Natural killer cell treated with Interleukin-12 subunit alpha and Interleukin-12 subunit beta and Interleukin-15 and Interleukin-18, amount 100 ng/mL, for 72 hours (primary cell): ENCODE measurements around the gene BMP10. TPM values are rescaled to one million over a fixed set of nuclear protein-coding genes. Genes with fewer than 3 reads are reported as not detected.
A peak's percentile ranks its signal among the peaks of the same experiment; 100 is the strongest.

ENCODE experiments used
- ATAC-seq, 2 donors: fragments of 150-1000 bp; cut with Tn5 transposase in 1 of 2; sonication (Bioruptor Pico), chemical (Tn5 transposase) in 1 of 2; 2 replicates each; pipeline ENCODE4 v1.10.0; 2021
- DNase-seq: peaks from one replicate; pipeline ENCODE4 v3.0.0; 2022; ENCODE audit warnings: low spot score
- H3K27ac Mint-ChIP-seq, 2 donors: 1 replicate in 1 of 2; 2 replicates in 1 of 2; pipeline ENCODE4 v1.8.0; 2022; ENCODE audit warnings: mixed read lengths in 2 of 2, mild to moderate bottlenecking in 1 of 2, moderate library complexity in 1 of 2
- H3K27me3 Mint-ChIP-seq, 2 donors: 1 replicate in 1 of 2; 2 replicates in 1 of 2; pipeline ENCODE4 v1.8.0; 2022; ENCODE audit warnings: mixed read lengths in 2 of 2
- H3K36me3 Mint-ChIP-seq: one replicate; pipeline ENCODE4 v1.8.0; 2022; ENCODE audit warnings: mixed read lengths
- H3K4me1 Mint-ChIP-seq, 2 donors: 1 replicate in 1 of 2; 2 replicates in 1 of 2; pipeline ENCODE4 v1.8.0; 2022; ENCODE audit warnings: low read depth in 2 of 2, mixed read lengths in 2 of 2, mild to moderate bottlenecking in 1 of 2
- H3K4me3 Mint-ChIP-seq: one replicate; pipeline ENCODE4 v1.8.0; 2022; ENCODE audit warnings: mixed read lengths
- H3K9me3 Mint-ChIP-seq: 2 replicates; pipeline ENCODE4 v1.8.0; 2022; ENCODE audit warnings: mixed read lengths
- total RNA-seq, 2 donors: library from RNA; stranded (reverse); gene quantifications; one replicate each; pipeline ENCODE4 v1.2.3, GENCODE V29; 2022

BMP10 gene
- total RNA-seq, 2 donors from 2014 or later, result not detected

DNA sequence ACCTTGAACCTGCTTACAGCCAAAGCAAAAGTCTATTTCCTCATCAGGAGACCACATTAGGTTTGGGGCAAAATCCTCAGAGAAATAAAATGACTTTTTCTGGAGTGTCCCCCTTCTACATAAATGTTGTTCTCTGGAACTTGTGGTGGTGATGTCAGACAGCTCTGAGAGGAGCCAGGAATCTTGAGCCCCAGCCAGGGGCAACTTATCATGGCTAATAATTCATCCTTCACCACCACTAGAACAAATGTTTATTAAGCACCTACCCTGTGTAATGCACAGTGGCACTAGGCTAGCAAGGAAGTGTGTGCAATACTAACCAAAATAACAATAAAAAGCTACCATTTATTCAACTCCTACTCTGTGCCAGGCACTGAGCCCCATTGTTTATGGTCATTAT, 9.0 kb upstream of the BMP10 start:
- ATAC-seq (no peak), DNase-seq (no peak)
- H3K27ac Mint-ChIP-seq, result no peak overlapping the region
- no peak overlapping the region for H3K4me3 Mint-ChIP-seq
- H3K27me3 Mint-ChIP-seq, result peaks cover 28 to 51% of the 10 kb centered on the region in 2 donors
- no peaks in the 10 kb centered on the region for H3K9me3 Mint-ChIP-seq
- no peaks in the 10 kb centered on the region for H3K36me3 Mint-ChIP-seq
- H3K4me1 Mint-ChIP-seq, result peaks cover 0 to 6% of the 10 kb centered on the region in 2 donors

DNA sequence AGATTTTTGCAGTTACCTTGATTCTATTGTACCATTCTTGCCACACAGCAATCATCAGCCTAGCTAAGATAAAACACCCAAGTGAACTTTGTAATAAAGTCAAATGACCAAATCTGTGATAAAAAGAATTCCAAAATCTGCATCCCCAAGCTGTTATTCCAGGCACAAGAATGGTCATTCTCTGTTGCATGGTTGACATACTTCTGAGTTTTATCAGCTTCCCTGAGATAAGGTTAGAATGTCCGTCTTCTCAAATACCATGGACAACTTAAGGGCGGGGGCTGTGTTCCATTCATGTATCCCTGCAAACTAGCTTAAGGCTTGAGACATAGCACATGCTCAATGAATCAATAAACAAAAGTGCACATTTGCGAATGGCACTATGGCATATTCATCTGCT, 8.1 kb upstream of the BMP10 start:
- peaks cover 28 to 51% of the 10 kb centered on the region in 2 donors for H3K27me3 Mint-ChIP-seq
- H3K4me1 Mint-ChIP-seq, result peaks cover 0 to 3% of the 10 kb centered on the region in 2 donors
- H3K4me3 Mint-ChIP-seq, result no peak overlapping the region
- H3K9me3 Mint-ChIP-seq, result no peaks in the 10 kb centered on the region
- no peak for ATAC-seq
- H3K27ac Mint-ChIP-seq, result no peak overlapping the region
- no peak for DNase-seq
- no peaks in the 10 kb centered on the region for H3K36me3 Mint-ChIP-seq

DNA sequence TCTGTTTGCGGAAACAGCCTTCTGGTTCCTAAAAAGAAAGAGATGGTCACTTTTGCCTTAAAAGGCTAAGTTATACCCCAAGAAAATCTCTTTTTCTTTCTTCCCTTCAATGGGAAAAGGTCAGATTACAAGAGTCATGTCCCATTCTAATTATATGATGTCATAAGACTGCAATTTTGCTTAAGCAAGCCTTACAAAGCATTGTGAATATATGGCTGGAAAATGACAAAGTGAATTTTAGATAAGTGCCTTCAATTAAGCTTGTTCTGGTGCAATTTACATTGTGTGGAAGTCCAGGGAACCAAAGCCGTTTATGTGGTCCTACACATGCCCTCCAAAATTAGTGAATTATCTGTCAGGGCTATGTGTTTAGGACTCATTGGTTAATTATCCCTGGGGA, 7.6 kb upstream of the BMP10 start:
- DNase-seq (no peak), ATAC-seq (no peak)
- H3K36me3 Mint-ChIP-seq, result no peaks in the 10 kb centered on the region
- H3K4me1 Mint-ChIP-seq, result peaks cover 0 to 3% of the 10 kb centered on the region in 2 donors
- no peaks in the 10 kb centered on the region for H3K9me3 Mint-ChIP-seq
- no peak overlapping the region for H3K4me3 Mint-ChIP-seq
- H3K27ac Mint-ChIP-seq, result no peak overlapping the region
- peaks cover 31 to 51% of the 10 kb centered on the region in 2 donors for H3K27me3 Mint-ChIP-seq

DNA sequence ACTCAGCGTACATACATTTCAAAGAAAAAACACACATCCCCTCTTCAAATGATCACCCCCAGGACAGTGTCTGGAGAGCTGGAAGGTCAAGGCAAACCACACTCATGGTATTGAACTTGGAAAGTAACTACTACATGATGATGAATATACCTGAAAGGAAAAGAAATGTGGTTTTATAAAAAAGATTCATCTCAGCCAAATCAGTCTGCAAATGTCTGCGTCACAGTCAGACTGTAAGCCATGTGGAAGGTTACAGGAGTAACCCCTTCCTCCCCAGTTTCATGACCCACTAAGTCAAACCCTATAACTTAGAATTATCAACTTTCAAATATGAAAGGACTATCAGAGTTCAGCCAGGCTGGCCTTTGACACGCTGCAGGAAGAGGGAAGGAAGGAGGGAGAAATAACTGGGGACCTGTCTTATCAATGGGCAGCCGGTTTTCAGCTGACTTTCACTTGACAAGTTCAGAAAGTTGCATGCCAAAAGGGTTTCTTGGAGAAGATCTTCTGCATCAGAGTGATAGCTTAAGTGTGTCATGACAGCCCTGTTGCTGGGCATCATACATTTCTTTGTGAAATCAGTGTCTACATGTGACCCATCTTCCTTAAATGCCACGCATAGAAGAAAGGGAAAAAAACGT, 7.0 kb upstream of the BMP10 start:
- no peak for DNase-seq
- H3K27me3 Mint-ChIP-seq, result peaks cover 31 to 51% of the 10 kb centered on the region in 2 donors
- peaks cover 0 to 3% of the 10 kb centered on the region in 2 donors for H3K4me1 Mint-ChIP-seq
- H3K27ac Mint-ChIP-seq, result no peak overlapping the region
- H3K9me3 Mint-ChIP-seq, result no peaks in the 10 kb centered on the region
- H3K36me3 Mint-ChIP-seq, result no peaks in the 10 kb centered on the region
- H3K4me3 Mint-ChIP-seq, result no peak overlapping the region
- no peak for ATAC-seq

DNA sequence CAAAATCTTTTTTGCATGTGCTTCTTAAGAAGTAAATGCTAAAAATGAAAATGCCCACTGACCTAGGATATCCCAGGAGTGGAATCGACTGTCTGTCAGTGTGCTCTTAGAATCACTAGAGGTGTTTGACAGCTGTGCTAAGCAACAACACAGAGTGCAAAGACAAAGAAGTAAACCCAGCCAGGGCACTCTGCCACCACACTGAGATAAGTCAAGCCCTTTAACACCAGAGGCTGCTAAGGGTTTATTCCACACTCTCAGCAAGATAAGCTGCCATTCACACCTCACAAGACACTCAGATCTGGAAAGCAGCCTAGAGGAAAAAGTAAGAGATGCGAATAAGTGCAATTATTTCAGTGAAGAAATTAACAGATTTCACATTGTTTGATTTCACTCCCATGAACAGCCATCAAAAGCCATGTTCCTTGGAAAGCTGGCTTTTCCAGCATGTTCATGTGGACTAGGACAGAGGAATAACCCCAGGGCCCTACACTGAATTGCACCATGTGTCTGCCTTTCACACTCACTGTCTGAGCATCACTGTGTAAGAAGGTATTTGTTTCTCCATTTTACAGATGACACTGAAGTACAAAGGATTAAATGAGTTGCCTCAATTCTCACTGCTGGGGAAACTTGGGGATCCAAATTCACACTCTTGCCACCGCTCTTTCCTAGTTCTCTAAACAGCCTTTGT, 6.0 kb upstream of the BMP10 start:
- no peaks in the 10 kb centered on the region for H3K36me3 Mint-ChIP-seq
- ATAC-seq (no peak), DNase-seq (no peak)
- no peak overlapping the region for H3K4me3 Mint-ChIP-seq
- peaks cover 29 to 43% of the 10 kb centered on the region in 2 donors for H3K27me3 Mint-ChIP-seq
- peaks cover 0 to 3% of the 10 kb centered on the region in 2 donors for H3K4me1 Mint-ChIP-seq
- H3K27ac Mint-ChIP-seq, result no peak overlapping the region
- no peaks in the 10 kb centered on the region for H3K9me3 Mint-ChIP-seq

DNA sequence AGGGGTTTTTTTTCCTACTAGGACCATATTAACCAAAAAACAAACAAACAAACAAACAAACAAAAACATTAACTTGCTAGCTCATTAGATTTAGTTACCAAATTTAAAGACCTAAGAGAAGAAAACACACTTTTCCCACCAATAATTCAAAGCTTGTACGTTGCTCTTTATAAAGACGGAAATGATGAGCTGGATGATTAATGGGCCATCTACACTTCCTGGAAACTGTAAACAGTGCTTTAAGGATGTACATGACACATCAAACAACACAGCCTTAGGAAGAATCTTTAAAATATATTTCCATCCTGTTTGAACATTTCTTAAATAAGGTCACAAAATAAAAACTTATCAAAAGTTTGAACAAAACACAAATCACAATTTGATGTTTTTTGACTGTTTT, 982 bp downstream of the BMP10 start:
- H3K4me1 Mint-ChIP-seq, result no peaks in the 10 kb centered on the region
- H3K27ac Mint-ChIP-seq, result peak overlapping the region in 1 of 2 donors; percentile 46
- no peak for DNase-seq
- no peak for ATAC-seq
- peaks cover 0 to 14% of the 10 kb centered on the region in 2 donors for H3K27me3 Mint-ChIP-seq
- no peaks in the 10 kb centered on the region for H3K36me3 Mint-ChIP-seq
- H3K4me3 Mint-ChIP-seq, result no peak overlapping the region
- H3K9me3 Mint-ChIP-seq, result no peaks in the 10 kb centered on the region

DNA sequence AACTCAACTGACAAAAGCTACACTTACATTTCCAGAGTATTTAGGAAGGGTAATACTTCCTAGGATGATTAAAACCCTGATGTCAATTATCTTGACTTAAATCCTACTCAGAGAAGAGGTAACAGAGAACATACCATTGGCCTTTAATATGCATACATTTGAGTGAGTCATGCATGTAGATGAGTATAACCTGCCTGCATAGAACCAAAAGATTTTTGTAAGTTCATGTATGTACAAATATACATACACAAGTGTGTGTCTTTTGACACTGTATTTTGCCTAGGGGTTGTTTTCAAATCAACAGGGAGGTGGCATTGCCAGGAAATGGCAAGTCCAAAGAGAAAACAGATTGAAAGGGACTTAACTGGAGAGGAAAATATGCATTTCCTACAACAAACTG, 6.1 kb downstream of the BMP10 start:
- Mint-ChIP-seq H3K4me3 (no peak overlapping the region), H3K9me3 (no peaks in the 10 kb centered on the region), H3K27me3 (peaks cover 0 to 8% of the 10 kb centered on the region in 2 donors), H3K36me3 (no peaks in the 10 kb centered on the region), H3K27ac (no peak overlapping the region), H3K4me1 (peaks cover 8% of the 10 kb centered on the region in 2 donors)
- DNase-seq, result no peak
- no peak for ATAC-seq

DNA sequence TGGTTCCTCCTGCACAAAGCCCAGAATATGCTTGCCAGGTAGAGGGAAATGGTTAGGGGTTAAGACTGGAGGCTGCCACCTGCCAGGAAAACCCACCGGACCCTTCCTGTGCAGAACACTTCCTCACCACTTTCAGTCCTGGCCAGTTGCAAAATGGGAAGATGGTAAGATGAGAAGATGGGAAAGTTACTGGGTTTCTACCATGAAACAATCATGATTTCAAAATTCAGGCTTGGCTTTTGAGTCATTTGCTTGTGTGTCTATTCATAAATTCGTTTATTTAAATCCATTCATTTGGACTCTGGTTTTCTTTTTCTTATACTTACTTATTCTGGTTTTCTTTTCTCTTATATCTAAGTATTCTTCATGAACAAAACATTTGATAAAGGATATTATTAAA, 7.2 kb downstream of the BMP10 start:
- peaks cover 0 to 6% of the 10 kb centered on the region in 2 donors for H3K27me3 Mint-ChIP-seq
- H3K27ac Mint-ChIP-seq, result no peak overlapping the region
- H3K36me3 Mint-ChIP-seq, result no peaks in the 10 kb centered on the region
- no peak for DNase-seq
- ATAC-seq, result no peak
- peaks cover 19% of the 10 kb centered on the region in 2 donors for H3K4me1 Mint-ChIP-seq
- no peak overlapping the region for H3K4me3 Mint-ChIP-seq
- no peaks in the 10 kb centered on the region for H3K9me3 Mint-ChIP-seq

DNA sequence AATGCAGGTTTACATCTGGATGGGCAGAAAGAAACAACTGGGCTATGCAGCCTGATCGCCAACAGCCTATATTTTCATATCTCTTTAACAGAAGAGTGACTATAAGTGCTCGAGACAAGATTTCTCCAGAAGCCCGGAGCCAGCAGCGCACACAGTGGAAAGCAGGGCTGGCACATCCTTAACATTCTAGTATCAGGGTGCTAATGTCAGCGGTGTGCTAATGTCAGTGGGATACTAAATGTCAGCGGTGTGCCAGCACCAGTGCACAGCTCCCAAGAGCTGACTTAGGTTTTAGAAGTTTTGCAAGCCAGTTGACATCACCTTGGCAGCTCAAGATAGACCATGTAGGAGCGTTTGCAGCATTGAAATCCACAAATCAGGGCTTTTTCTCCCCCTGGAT, 8.3 kb downstream of the BMP10 start:
- Mint-ChIP-seq H3K27ac (no peak overlapping the region), H3K9me3 (no peaks in the 10 kb centered on the region), H3K4me1 (peaks cover 28 to 30% of the 10 kb centered on the region in 2 donors), H3K4me3 (no peak overlapping the region), H3K36me3 (no peaks in the 10 kb centered on the region), H3K27me3 (peaks cover 0 to 2% of the 10 kb centered on the region in 2 donors)
- DNase-seq (no peak), ATAC-seq (no peak)

DNA sequence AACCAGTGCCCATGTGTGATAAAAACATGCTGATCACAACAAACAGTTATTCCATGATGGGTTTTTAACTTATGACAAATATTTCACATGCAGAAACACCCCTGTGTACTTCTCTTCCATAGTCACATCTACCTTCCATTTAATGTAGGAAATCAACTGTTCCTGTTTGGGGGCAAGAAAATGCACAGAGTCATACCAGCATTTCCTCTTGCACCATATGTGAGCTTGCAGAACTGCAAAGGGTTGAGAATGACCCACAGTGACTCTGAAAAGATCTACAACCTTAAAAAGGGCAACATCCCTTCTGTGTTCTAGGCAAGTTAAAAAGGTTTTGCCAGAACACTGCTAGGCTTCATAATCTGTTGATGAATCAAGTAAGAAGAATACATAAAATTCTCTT, 9.9 kb downstream of the BMP10 start:
- peak overlapping the region in 1 of 2 donors; percentile 29 for H3K27ac Mint-ChIP-seq
- no peaks in the 10 kb centered on the region for H3K36me3 Mint-ChIP-seq
- H3K4me1 Mint-ChIP-seq, result peaks cover 34 to 36% of the 10 kb centered on the region in 2 donors
- H3K27me3 Mint-ChIP-seq, result peaks cover 0 to 9% of the 10 kb centered on the region in 2 donors
- no peak for DNase-seq
- peak in 1 of 2 donors; percentile 42 for ATAC-seq
- no peaks in the 10 kb centered on the region for H3K9me3 Mint-ChIP-seq
- H3K4me3 Mint-ChIP-seq, result no peak overlapping the region

DNA sequence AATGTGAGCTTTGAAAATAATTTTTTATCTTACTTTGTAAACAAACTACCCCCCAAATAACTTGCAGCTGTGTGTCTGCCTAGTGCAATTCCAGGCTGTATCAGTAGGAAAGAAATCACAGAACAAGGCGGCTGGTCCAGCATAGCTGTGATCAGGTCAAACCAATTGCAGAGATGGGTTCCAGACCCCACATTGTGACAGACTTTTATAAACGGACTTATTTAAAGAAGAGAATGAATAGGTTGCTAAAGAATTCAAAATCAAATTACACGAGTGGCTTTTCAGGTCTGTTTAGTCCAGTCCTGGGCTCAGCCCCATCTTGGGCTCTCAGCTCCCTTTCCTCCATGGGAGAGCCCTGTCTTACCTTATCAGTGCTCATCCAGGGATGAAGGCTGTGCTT, 11.1 kb downstream of the BMP10 start:
- ATAC-seq (no peak), DNase-seq (no peak)
- peaks cover 34 to 36% of the 10 kb centered on the region in 2 donors for H3K4me1 Mint-ChIP-seq
- H3K9me3 Mint-ChIP-seq, result no peaks in the 10 kb centered on the region
- H3K27ac Mint-ChIP-seq, result peak overlapping the region; percentile 15 to 40
- no peak overlapping the region for H3K4me3 Mint-ChIP-seq
- H3K27me3 Mint-ChIP-seq, result peaks cover 0 to 12% of the 10 kb centered on the region in 2 donors
- no peaks in the 10 kb centered on the region for H3K36me3 Mint-ChIP-seq

DNA sequence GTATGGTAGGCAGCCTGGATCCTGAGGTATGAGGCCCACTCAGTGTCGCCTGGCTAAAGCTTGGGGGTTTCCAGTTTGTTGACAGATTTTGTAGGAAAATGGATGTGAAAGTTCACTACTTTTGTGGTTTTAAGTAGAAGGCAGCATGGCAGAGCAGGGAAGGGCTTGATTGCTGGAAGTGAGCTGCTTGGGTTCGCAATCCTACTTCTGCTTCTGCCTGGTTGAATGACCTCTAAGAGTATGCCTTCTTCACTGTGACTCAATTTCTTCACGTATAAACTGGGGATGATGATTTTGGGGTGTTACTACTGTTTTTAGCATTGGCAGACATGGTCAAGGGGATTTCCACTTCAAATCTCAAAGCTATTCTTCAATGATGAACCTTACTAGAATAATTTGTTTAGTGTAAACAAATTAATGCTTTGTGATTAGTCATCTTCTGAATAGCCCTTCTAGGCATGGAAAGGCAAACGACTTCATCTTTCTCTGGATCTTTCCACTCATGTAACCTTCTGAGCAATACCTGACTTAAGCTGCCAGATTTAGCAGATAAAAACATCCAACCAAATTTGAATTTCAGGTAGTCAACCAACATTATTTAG, 13.2 kb downstream of the BMP10 start:
- Mint-ChIP-seq H3K36me3 (no peaks in the 10 kb centered on the region), H3K4me3 (peak overlapping the region; percentile 28), H3K27me3 (peaks cover 0 to 12% of the 10 kb centered on the region in 2 donors), H3K4me1 (peaks cover 34 to 36% of the 10 kb centered on the region in 2 donors), H3K27ac (peak overlapping the region; percentile 7 to 29), H3K9me3 (no peaks in the 10 kb centered on the region)
- DNase-seq (no peak), ATAC-seq (peak; percentile 76 to 83)

DNA sequence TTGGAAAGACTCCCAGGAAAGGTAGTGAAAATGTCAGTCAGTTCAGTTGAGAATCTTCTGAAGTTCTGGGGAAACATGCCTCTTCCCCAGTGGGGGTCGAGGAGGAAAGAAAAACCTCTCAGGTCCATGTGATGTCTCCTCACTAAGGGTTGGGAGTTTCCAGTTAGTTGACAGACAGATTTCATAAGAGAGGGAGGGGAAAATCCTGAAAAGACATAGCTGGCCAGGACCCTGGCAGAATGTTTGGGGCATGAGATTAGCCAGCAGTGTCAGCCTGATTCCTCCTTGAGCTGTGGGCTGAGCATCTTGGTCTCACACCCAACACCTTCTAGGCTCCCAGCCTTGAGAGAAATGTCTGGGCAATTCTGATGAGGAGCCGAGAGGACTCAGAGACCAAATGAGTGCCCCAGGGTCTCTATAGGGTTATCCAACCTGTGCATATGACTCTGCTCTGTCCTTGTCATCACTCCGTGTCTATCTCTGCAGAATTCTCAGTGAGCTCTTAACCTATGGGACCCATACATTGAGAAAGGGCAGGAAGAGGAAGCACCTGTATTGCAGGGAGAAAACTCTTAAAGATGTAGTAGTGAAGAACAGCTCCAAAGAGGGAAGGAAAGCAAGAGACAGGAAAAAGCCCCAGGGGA, 13.9 kb downstream of the BMP10 start:
- DNase-seq, result no peak
- Mint-ChIP-seq H3K27ac (peak overlapping the region; percentile 7 to 29), H3K4me3 (peak overlapping the region; percentile 28), H3K36me3 (no peaks in the 10 kb centered on the region), H3K4me1 (peaks cover 34 to 36% of the 10 kb centered on the region in 2 donors), H3K27me3 (peaks cover 0 to 12% of the 10 kb centered on the region in 2 donors), H3K9me3 (no peaks in the 10 kb centered on the region)
- ATAC-seq, result peak in 1 of 2 donors; percentile 50

DNA sequence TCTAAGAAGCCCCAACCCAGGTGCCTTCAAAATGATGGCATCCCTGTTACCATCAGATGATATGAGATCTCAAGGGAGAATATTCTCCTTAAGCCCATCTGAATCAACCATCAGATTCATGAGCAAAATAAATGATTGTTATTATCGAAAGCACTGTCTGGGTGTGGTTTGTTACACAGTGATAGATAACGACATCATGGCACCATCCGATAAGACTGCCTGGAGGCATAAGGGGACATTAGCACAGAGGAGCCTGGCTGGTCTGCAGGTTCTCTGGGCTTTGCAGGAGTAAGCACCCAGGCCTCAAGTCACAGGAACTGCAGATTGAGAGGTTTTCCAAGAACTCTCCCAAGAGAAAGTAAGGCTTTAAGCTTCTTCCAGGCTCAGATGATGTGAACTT, 15.6 kb downstream of the BMP10 start:
- no peaks in the 10 kb centered on the region for H3K9me3 Mint-ChIP-seq
- H3K27me3 Mint-ChIP-seq, result peaks cover 3 to 13% of the 10 kb centered on the region in 2 donors
- no peak overlapping the region for H3K27ac Mint-ChIP-seq
- DNase-seq, result no peak
- H3K4me1 Mint-ChIP-seq, result peaks cover 27 to 32% of the 10 kb centered on the region in 2 donors
- H3K4me3 Mint-ChIP-seq, result no peak overlapping the region
- H3K36me3 Mint-ChIP-seq, result no peaks in the 10 kb centered on the region
- ATAC-seq, result no peak
